ENCODE measurements around the gene TMEM126B. TPM values are rescaled to one million over a fixed set of nuclear protein-coding genes. Genes with fewer than 3 reads are reported as not detected.

TMEM126B gene
- total and polyA plus RNA-seq, 8 donors, result 4.3 to 104 (median 59.6) TPM

DNA sequence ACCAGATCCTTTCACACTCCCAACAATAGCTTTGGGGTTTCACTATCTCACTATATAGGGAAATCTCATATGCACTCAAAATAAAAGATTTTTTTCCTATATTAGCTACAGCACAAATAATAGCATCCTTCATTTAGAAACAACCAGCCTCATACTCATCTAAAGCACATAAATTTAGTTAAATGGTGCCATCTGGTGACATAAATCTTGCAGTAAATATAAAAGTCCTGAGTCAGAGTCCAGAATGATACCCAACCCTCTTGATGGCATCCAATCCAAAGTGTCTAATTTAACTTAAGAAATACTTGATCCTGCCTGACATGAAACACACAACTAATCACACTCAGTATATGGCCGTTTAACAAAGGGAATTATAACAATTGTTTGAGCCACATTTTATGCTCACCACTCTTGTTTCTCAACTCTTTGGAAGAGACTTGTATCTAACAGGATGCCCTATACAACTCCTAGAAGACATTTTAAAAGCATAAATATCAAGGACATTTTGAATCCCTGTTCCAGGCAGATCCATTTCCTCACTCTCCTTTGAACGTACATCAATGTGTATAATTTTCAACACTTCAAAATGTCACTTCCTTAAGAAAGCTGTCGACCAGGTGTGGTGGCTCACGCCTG is 37.4 kb upstream of the TMEM126B start:
- DNase-seq, result peak in 1 of 2 donors; percentile 49
- H3K27ac ChIP-seq, result no peak overlapping the region
- no peaks in the 10 kb centered on the region for H3K27me3 ChIP-seq
- no peaks in the 10 kb centered on the region for H3K36me3 ChIP-seq
- no peaks in the 10 kb centered on the region for H3K4me1 ChIP-seq
- H3K9me3 ChIP-seq, result no peaks in the 10 kb centered on the region
- H3K4me3 ChIP-seq, result no peak overlapping the region
- intact Hi-C loops (cut with DNase I; ENCODE audit: low total_unique reads), result no loop called here
- 73 to 78% (median 76%) methylated on average over 4 of the region's 4 CpGs for WGBS, 5 donors
- no peak for TF ChIP-seq POLR2AphosphoS5 (IDR thresholded peaks at IDR 0.05)
- no peak for TF ChIP-seq POLR2A (IDR thresholded peaks at IDR 0.05)
- TF ChIP-seq CTCF (IDR thresholded peaks at IDR 0.05), result no peak
- TF ChIP-seq EP300 (IDR thresholded peaks at IDR 0.05), result no peak

GRCh38 chr11:85595285-85595884 is 33.0 kb upstream of the TMEM126B start:
- no peak overlapping the region for H3K27ac ChIP-seq
- no peaks in the 10 kb centered on the region for H3K27me3 ChIP-seq
- peak in 1 of 2 donors; percentile 74 for DNase-seq
- no peaks in the 10 kb centered on the region for H3K9me3 ChIP-seq
- no peaks in the 10 kb centered on the region for H3K4me1 ChIP-seq
- intact Hi-C loops (cut with DNase I; ENCODE audit: low total_unique reads), result no loop called here
- TF ChIP-seq CTCF (IDR thresholded peaks at IDR 0.05), result peak in 3 of 7 experiments; percentile 52 to 55 (median 52)
- no peak for TF ChIP-seq EP300 (IDR thresholded peaks at IDR 0.05)
- H3K4me3 ChIP-seq, result no peak overlapping the region
- no peaks in the 10 kb centered on the region for H3K36me3 ChIP-seq

DNA sequence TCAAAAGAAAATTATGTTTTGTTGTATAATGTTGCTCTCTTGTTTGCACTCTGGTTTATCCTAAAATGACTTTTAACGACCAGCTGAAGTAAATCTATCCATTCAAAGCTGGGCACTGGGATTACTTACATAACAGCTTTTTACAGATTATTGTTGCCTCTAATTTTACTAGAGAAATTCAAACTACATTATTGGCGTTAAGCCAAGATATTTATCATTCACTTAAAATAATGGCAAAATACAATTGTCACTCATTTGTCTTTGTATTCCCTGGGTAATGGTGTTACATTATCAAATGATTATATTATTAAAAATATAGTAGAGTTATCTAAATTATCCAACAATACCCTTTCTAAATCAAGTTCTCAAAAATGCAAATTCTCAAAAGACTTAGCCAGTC is 31.5 kb upstream of the TMEM126B start:
- no peak for TF ChIP-seq EP300 (IDR thresholded peaks at IDR 0.05)
- no peak for TF ChIP-seq POLR2AphosphoS5 (IDR thresholded peaks at IDR 0.05)
- no peak for TF ChIP-seq CTCF (IDR thresholded peaks at IDR 0.05)
- TF ChIP-seq POLR2A (IDR thresholded peaks at IDR 0.05), result no peak
- Histone ChIP-seq H3K36me3 (no peaks in the 10 kb centered on the region), H3K9me3 (no peaks in the 10 kb centered on the region), H3K4me1 (no peaks in the 10 kb centered on the region), H3K27me3 (no peaks in the 10 kb centered on the region), H3K4me3 (no peak overlapping the region), H3K27ac (no peak overlapping the region)
- no peak for DNase-seq
- intact Hi-C loops (cut with DNase I; ENCODE audit: low total_unique reads), result no loop called here
- 48 to 67% (median 58%) methylated on average over 2 of the region's 2 CpGs for WGBS, 5 donors

DNA sequence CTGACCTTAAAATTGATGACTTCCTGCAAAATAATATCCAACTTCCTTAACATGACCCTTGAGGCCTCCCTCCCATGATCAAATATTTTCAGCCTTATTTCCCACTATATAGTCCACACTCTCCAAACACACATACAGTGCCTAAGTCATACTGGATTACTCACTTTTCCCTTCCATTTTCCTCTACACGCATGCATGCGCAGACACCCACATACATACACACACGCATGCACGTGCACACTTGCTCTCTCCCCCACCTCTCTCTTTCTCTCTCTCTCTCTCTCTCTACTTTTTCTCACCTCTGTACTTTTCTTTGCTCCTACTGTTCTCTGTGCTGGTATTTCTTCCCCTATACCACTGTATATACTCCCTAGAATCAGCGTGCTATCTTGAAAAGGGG is 29.3 kb upstream of the TMEM126B start:
- no peaks in the 10 kb centered on the region for H3K36me3 ChIP-seq
- WGBS, 5 donors, result 69 to 73% (median 71%) methylated on average over 5 of the region's 5 CpGs

More for the DNA sequence above, 29.3 kb upstream of the TMEM126B start:
- intact Hi-C loops (cut with DNase I; ENCODE audit: low total_unique reads), result no loop called here
- DNase-seq, result no peak
- TF ChIP-seq CTCF (IDR thresholded peaks at IDR 0.05), result no peak
- no peak for TF ChIP-seq POLR2AphosphoS5 (IDR thresholded peaks at IDR 0.05)
- TF ChIP-seq POLR2A (IDR thresholded peaks at IDR 0.05), result no peak
- no peak for TF ChIP-seq EP300 (IDR thresholded peaks at IDR 0.05)
- no peaks in the 10 kb centered on the region for H3K27me3 ChIP-seq
- no peaks in the 10 kb centered on the region for H3K9me3 ChIP-seq
- H3K27ac ChIP-seq, result no peak overlapping the region
- no peak overlapping the region for H3K4me3 ChIP-seq
- H3K4me1 ChIP-seq, result no peaks in the 10 kb centered on the region

Data from stomach (tissue), 9 donors.